Measurements from ENCODE around the gene PROK1. TPM values are rescaled to one million over a fixed set of nuclear protein-coding genes. Genes with fewer than 3 reads are reported as not detected.

Gene PROK1
- total and polyA plus RNA-seq, 2 of the 4 experiments (the other 2 are of a cell fraction): not detected

DNA sequence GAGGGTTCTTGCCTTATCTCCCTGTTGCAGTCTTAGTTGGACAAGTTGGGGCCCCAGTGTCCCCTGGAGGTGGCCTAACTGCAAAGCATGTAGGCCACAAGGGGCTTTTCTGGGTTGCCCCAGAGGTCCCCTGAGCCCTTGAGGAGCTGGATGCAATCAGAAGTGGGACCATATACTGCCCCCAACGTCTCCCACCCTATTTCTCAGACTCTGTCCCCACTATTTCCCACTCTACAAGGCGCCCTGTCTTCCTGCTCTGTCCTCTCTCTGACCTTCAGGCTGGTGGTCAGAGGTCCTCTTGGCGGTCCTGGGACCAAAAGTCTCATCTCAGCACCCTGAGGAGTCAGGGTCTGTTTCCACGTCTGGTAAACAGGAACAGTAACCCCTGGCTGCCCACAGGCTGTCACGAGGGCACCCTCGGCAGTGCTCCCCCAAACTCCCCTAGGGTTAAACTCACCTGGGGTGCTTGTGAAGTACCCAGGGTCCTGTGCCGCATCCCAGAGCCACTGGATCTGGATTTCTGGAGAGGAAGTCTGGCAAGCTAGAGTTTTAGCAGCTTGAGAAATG is 14.9 kb downstream of the PROK1 start:
- no TSS peak for BruUV-seq (replicated peaks)
- ChIA-PET POLR2A (ENCODE audit: unreplicated experiment) (no interaction called here), CTCF (interaction anchor here (1.2 kb wide), 1 partner anchor 269 kb away, joined by 4 read pairs; no protein-coding TSS in a partner anchor)
- H3K9me1 ChIP-seq (ENCODE audit: insufficient read depth, low read length): peaks cover 3% of the 10 kb centered on the region; the same call in 1 of the 2 replicates
- no peak overlapping the region for H2BK120ac ChIP-seq (ENCODE audit: low read depth, low read length)
- H3K4me3 ChIP-seq (ENCODE audit: insufficient read depth, low read depth, low read length): no peak overlapping the region
- H3K14ac ChIP-seq (replicated peaks; ENCODE audit: low read depth, low read length): no peak overlapping the region
- DNase-seq (no peak), ATAC-seq (ENCODE audit: low read depth) (no peak)
- TF ChIP-seq MAZ (IDR thresholded peaks at IDR 0.05; ENCODE audit: borderline replicate concordance, low read depth, low read length) (no peak), RAD21 (IDR thresholded peaks at IDR 0.05; ENCODE audit: low read length) (no peak), BHLHE40 (IDR thresholded peaks at IDR 0.05; ENCODE audit: low read depth, low read length) (no peak), MXI1 (IDR thresholded peaks at IDR 0.05; ENCODE audit: borderline replicate concordance, low read depth, low read length) (no peak), SMC3 (IDR thresholded peaks at IDR 0.05; ENCODE audit: low read depth, low read length) (no peak), POLR2A (IDR thresholded peaks at IDR 0.05; ENCODE audit: low read depth, low read length) (no peak)
- TF ChIP-seq, protein P1, sequence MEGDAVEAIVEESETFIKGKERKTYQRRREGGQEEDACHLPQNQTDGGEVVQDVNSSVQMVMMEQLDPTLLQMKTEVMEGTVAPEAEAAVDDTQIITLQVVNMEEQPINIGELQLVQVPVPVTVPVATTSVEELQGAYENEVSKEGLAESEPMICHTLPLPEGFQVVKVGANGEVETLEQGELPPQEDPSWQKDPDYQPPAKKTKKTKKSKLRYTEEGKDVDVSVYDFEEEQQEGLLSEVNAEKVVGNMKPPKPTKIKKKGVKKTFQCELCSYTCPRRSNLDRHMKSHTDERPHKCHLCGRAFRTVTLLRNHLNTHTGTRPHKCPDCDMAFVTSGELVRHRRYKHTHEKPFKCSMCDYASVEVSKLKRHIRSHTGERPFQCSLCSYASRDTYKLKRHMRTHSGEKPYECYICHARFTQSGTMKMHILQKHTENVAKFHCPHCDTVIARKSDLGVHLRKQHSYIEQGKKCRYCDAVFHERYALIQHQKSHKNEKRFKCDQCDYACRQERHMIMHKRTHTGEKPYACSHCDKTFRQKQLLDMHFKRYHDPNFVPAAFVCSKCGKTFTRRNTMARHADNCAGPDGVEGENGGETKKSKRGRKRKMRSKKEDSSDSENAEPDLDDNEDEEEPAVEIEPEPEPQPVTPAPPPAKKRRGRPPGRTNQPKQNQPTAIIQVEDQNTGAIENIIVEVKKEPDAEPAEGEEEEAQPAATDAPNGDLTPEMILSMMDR (conservative IDR thresholded peaks at IDR 0.05; ENCODE audit: low read depth, low read length): no peak
- intact Hi-C loops (cut with micrococcal nuclease): no loop called here
- no peak overlapping the region for H2BK20ac ChIP-seq (ENCODE audit: low read depth, low read length)
- WGBS, 2 experiments (ENCODE audit: extremely low coverage in 2 of 2, insufficient read length in 1 of 2): 62% methylated on average over 2 of the region's 7 CpGs; no CpG with 5 or more reads in 1 of the 2 experiments
- H2AK5ac ChIP-seq (ENCODE audit: low read depth, low read length): no peak overlapping the region; the same call in 1 of the 2 replicates
- no peak overlapping the region for H2AK9ac ChIP-seq (replicated peaks; ENCODE audit: low read depth, low read length, poor library complexity)
- H2AFZ ChIP-seq (replicated peaks; ENCODE audit: low read length, poor library complexity): no peak overlapping the region
- H3K9me3 ChIP-seq (ENCODE audit: control insufficient read depth, insufficient read depth, low read length): no peaks in the 10 kb centered on the region
- in situ Hi-C loops (cut with MboI; ENCODE audit: low sequenced_read_pairs): loop anchor here (10.0 kb wide), 2 partner anchors 131 to 421 kb away; partner anchors contain the start of gene RBM15
- H3K27ac ChIP-seq (ENCODE audit: insufficient read depth, low read length): no peak overlapping the region
- dilution Hi-C loops (cut with HindIII; ENCODE audit: low sequenced_read_pairs, unreplicated experiment): no loop called here
- H3K4ac ChIP-seq (ENCODE audit: low read depth, low read length): no peak overlapping the region
- H3K4me1 ChIP-seq (ENCODE audit: control insufficient read depth, insufficient read depth, low read length): peaks cover 20% of the 10 kb centered on the region
- H4K8ac ChIP-seq (ENCODE audit: low read depth in 2 of 2, low read length in 2 of 2): no peak overlapping the region
- no peak overlapping the region for H3K23ac ChIP-seq (ENCODE audit: low read depth, low read length)
- H3K27me3 ChIP-seq (ENCODE audit: control insufficient read depth, insufficient read depth, low read length): peaks cover 2% of the 10 kb centered on the region; the same call in 1 of the 2 replicates
- no peak overlapping the region for H4K5ac ChIP-seq (ENCODE audit: low read depth, low read length)
- H2BK5ac ChIP-seq (ENCODE audit: low read depth, low read length, poor library complexity, severe bottlenecking): no peak overlapping the region
- H3K56ac ChIP-seq (ENCODE audit: extremely low read depth, insufficient read depth, low read length): no peak overlapping the region
- no peak overlapping the region for H2BK15ac ChIP-seq (ENCODE audit: low read depth, low read length)
- H3K18ac ChIP-seq (ENCODE audit: low read depth, low read length): no peak overlapping the region
- H4K20me1 ChIP-seq (ENCODE audit: insufficient read depth, low read length): no peaks in the 10 kb centered on the region
- H3K4me2 ChIP-seq (ENCODE audit: low read depth, low read length): no peak overlapping the region
- no peaks in the 10 kb centered on the region for H3K36me3 ChIP-seq (ENCODE audit: control insufficient read depth, insufficient read depth, low read length)
- H3K79me1 ChIP-seq (ENCODE audit: low read depth in 1 of 2, low read length in 2 of 2): no peaks in the 10 kb centered on the region
- H4K91ac ChIP-seq (ENCODE audit: insufficient read depth, low read depth, low read length): no peak overlapping the region
- H3K9ac ChIP-seq (ENCODE audit: low read depth, low read length): no peak overlapping the region
